Smooth muscle cell (in vitro differentiated cells): ENCODE measurements around the gene MTRF1L. TPM values are rescaled to one million over a fixed set of nuclear protein-coding genes. Genes with fewer than 3 reads are reported as not detected.
A peak's percentile ranks its signal among the peaks of the same experiment; 100 is the strongest.
"Not testable (repeated sequence)": the region's sequence is repeated elsewhere in the genome, so short reads cannot be mapped to it uniquely, and the experiment has no call there.

Experiments
- DNase-seq: peaks from one replicate; lab custom pipeline; 2025; ENCODE audit not compliant: unreplicated experiment; lab: John Stamatoyannopoulos, UW
- H2AFZ ChIP-seq: fragments of 200-600 bp; sonication (generic); 2 replicates; pipeline ENCODE4 v1.6.0; 2016; ENCODE audit warnings: antibody characterized with exemption, low read depth, mild to moderate bottlenecking
- H3F3A ChIP-seq: fragments of 200-600 bp; sonication (generic); 2 replicates; pipeline ENCODE4 v1.6.0; 2017; ENCODE audit warnings: antibody characterized with exemption, low read depth
- H3K27ac ChIP-seq: fragments of 200-600 bp; sonication (generic); 2 replicates; pipeline ENCODE4 v1.5.1; 2016; ENCODE audit warnings: low read depth, mild to moderate bottlenecking
- H3K27me3 ChIP-seq: fragments of 200-600 bp; sonication (generic); 2 replicates; pipeline ENCODE4 v1.6.1; 2016; ENCODE audit warnings: low read depth, mild to moderate bottlenecking
- H3K36me3 ChIP-seq: fragments of 200-600 bp; sonication (generic); 2 replicates; pipeline ENCODE4 v1.5.1; 2016; ENCODE audit warnings: low read depth
- H3K4me1 ChIP-seq: fragments of 200-600 bp; sonication (generic); 2 replicates; pipeline ENCODE4 v1.5.1; 2016; ENCODE audit warnings: low read depth
- H3K4me2 ChIP-seq: fragments of 200-600 bp; sonication (generic); 2 replicates; pipeline ENCODE4 v1.6.0; 2016; ENCODE audit warnings: mild to moderate bottlenecking
- H3K4me3 ChIP-seq: fragments of 200-600 bp; sonication (generic); 2 replicates; pipeline ENCODE4 v1.5.1; 2016; ENCODE audit warnings: mild to moderate bottlenecking
- H3K79me2 ChIP-seq: fragments of 200-600 bp; sonication (generic); 2 replicates; pipeline ENCODE4 v1.6.0; 2016; ENCODE audit warnings: low read depth, mild to moderate bottlenecking
- H3K9ac ChIP-seq: fragments of 200-600 bp; sonication (generic); 2 replicates; pipeline ENCODE4 v1.6.0; 2016; ENCODE audit warnings: low read depth
- H3K9me3 ChIP-seq: fragments of 200-600 bp; sonication (generic); replicated peaks from 2 replicates; pipeline ENCODE4 v1.5.1; 2016; ENCODE audit warnings: low read depth
- H4K20me1 ChIP-seq: fragments of 200-600 bp; sonication (generic); 2 replicates; pipeline ENCODE4 v1.6.0; 2016; ENCODE audit warnings: low read depth
- WGBS: methylation state at CpG from one replicate; pipeline ENCODE4 v1.1.7; 2016; ENCODE audit warnings: low lambda C conversion rate; 5-methylcytosine and 5-hydroxymethylcytosine counted together
- polyA plus RNA-seq: library from polyadenylated mRNA; unstranded; fragments of >200 nt; fragmentation: Nextera tagmentation; extraction: Ambion mirVana; gene quantifications from 2 replicates; pipeline ENCODE4 v1.2.1, GENCODE V29; 2016
- total RNA-seq: library from RNA; depleted of rRNA; stranded (reverse); fragments of >200 nt; gene quantifications from 2 replicates; pipeline ENCODE4 v1.2.3, GENCODE V29; 2014
- TF ChIP-seq, protein P1 (sequence below): fragments of 200-600 bp; sonication (generic); IDR thresholded peaks from 2 replicates; pipeline ENCODE4 v1.5.1; 2017; ENCODE audit warnings: borderline replicate concordance, mild to moderate bottlenecking, antibody characterized with exemption; ENCODE audit not compliant: insufficient read depth, poor library complexity, severe bottlenecking

Gene MTRF1L
- total and polyA plus RNA-seq, 2 experiments from 2014 or later, result 14.1 to 21.1 TPM

DNA sequence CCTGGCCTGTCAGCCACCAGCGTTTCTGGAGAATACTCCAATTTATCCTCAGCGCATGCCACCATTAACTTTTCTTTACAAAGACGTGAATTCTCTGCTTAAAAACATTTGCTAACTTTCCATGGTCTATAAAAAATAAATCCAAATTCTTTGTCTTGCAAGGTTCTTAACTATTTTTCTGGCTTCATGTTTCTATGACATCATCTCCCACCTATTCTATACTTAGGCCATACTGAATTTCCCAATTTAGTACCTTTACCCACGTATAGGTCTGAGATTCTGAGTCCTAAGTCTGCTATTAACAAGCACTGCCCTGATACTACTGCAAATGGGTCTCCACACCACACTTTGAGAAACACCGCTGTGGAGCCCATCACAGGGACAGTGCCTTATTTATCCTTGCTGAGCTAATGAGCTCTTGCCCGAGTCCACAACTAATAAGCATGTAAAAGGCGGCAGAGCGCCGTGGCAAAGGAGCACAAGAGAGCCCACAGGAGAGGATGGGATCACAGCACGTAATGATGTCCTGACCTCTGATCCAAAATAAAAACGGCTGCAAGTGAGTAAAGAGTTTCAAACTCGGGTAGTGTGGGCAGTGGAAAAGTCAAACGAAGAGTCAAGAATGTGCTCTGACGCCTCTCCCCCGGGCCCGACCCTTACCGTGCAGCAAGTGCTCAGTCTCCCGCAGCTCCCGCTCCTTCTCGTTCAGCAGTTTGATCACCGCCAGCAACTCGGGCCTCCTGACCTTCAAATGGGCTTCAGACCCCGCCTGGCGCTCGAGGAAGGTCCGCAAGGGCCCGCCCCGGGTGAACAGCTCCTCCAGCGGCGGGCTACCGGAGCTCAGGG is 519 bp downstream of the MTRF1L start:
- H3K4me1 ChIP-seq, result peaks cover 30% of the 10 kb centered on the region
- no peak for DNase-seq
- peaks cover 11% of the 10 kb centered on the region for H3K36me3 ChIP-seq
- H3K4me3 ChIP-seq, result peak overlapping the region; percentile 99
- H3K79me2 ChIP-seq, result peaks cover 68% of the 10 kb centered on the region
- peak overlapping the region; percentile 87 for H2AFZ ChIP-seq
- peak overlapping the region; percentile 65 for H3K27ac ChIP-seq
- WGBS, result 5% methylated on average over 18 of the region's 31 CpGs
- H4K20me1 ChIP-seq, result peaks cover 46% of the 10 kb centered on the region
- H3K4me2 ChIP-seq, result peak overlapping the region; percentile 100
- no peaks in the 10 kb centered on the region for H3K27me3 ChIP-seq
- peak overlapping the region; percentile 92 for H3K9ac ChIP-seq
- H3F3A ChIP-seq, result no peaks in the 10 kb centered on the region
- TF ChIP-seq, protein P1, sequence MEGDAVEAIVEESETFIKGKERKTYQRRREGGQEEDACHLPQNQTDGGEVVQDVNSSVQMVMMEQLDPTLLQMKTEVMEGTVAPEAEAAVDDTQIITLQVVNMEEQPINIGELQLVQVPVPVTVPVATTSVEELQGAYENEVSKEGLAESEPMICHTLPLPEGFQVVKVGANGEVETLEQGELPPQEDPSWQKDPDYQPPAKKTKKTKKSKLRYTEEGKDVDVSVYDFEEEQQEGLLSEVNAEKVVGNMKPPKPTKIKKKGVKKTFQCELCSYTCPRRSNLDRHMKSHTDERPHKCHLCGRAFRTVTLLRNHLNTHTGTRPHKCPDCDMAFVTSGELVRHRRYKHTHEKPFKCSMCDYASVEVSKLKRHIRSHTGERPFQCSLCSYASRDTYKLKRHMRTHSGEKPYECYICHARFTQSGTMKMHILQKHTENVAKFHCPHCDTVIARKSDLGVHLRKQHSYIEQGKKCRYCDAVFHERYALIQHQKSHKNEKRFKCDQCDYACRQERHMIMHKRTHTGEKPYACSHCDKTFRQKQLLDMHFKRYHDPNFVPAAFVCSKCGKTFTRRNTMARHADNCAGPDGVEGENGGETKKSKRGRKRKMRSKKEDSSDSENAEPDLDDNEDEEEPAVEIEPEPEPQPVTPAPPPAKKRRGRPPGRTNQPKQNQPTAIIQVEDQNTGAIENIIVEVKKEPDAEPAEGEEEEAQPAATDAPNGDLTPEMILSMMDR, result no peak
- no peaks in the 10 kb centered on the region for H3K9me3 ChIP-seq

DNA sequence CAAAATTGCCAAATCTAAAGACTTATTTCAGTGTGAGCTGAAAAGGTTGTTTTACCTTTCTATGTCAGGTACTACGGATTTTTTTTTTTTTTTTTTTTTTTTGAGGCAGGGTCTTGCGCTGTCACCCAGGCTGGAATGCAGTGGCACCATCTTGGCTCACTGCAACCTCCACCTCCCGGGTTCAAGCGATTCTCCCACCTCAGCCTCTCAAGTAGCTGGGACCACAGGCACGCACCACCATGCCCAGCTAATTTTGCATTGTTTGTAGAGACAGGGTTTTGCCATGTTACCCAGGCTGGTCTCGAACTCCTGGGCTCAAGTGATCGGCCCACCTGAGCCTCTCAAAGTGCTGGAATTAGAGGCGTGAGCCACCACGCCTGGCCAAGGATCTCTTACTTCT is 1.7 kb downstream of the MTRF1L start:
- not testable (repeated sequence) for H3F3A ChIP-seq, DNase-seq, H3K9me3 ChIP-seq, H2AFZ ChIP-seq, H3K27me3 ChIP-seq
- Histone ChIP-seq H3K36me3 (peaks cover 18% of the 10 kb centered on the region), H3K4me2 (peak overlapping the region; percentile 100), H3K9ac (peak overlapping the region; percentile 92), H3K79me2 (peaks cover 80% of the 10 kb centered on the region), H3K27ac (peak overlapping the region; percentile 65), H3K4me1 (peaks cover 30% of the 10 kb centered on the region), H4K20me1 (peaks cover 58% of the 10 kb centered on the region), H3K4me3 (peak overlapping the region; percentile 99)
- 92% methylated on average over 9 of the region's 9 CpGs for WGBS

DNA sequence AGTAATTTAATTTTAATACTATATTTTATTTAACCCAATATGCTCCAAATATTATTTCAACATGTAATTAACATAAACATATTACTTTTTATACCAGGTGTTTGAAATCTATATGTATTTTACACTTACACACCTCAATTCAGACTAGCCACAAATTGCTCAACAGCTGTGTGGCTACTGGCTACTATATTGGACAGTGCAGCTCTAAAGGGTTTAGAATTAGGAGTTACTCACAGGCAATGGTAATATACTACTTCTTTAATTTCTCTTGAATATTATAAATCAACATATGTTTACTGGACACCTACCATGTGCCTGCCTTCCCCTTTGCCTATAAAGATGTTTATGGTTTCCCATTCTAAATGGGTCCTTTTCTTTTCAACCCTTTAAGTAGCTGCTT is 2.3 kb downstream of the MTRF1L start:
- Histone ChIP-seq H2AFZ (no peak overlapping the region), H3K27me3 (no peaks in the 10 kb centered on the region), H3K36me3 (peaks cover 18% of the 10 kb centered on the region), H3K4me1 (peaks cover 30% of the 10 kb centered on the region), H3K27ac (no peak overlapping the region), H3K9me3 (no peaks in the 10 kb centered on the region), H3K4me3 (no peak overlapping the region), H3F3A (no peaks in the 10 kb centered on the region), H3K4me2 (peak overlapping the region; percentile 100), H4K20me1 (peaks cover 63% of the 10 kb centered on the region), H3K9ac (no peak overlapping the region), H3K79me2 (peaks cover 81% of the 10 kb centered on the region)
- no peak for DNase-seq
- TF ChIP-seq, protein P1, result no peak

DNA sequence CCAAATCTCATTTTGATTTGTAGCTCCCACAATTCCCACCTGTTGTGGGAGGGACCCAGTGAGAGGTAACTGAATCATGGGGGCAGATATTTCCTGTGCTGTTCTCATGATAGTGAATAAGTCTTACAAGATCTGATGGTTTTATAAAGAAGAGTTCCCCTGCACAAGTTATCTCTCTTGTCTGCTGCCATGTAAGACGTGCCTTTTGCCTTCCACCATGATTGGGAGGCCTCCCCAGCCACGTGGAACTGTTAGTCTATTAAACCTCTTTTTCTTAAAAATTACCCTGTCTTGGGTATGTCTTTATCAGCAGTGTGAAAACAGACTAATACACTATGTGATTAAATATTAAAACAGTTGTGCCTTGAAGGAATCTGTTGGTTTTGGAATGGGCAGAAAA is 3.0 kb downstream of the MTRF1L start:
- 91% methylated on average over 2 of the region's 2 CpGs for WGBS
- H3K9ac ChIP-seq, H3K27ac ChIP-seq, H2AFZ ChIP-seq, H3K9me3 ChIP-seq, H3F3A ChIP-seq, H3K27me3 ChIP-seq, DNase-seq, H3K4me3 ChIP-seq: not testable (repeated sequence)
- H3K36me3 ChIP-seq, result peaks cover 18% of the 10 kb centered on the region
- peaks cover 30% of the 10 kb centered on the region for H3K4me1 ChIP-seq
- peaks cover 68% of the 10 kb centered on the region for H4K20me1 ChIP-seq
- peaks cover 83% of the 10 kb centered on the region for H3K79me2 ChIP-seq
- peak overlapping the region; percentile 100 for H3K4me2 ChIP-seq
